B cell (primary cell): Measurements from ENCODE around the gene ZMYM5. TPM values are rescaled to one million over a fixed set of nuclear protein-coding genes. Genes with fewer than 3 reads are reported as not detected.

Source experiments
- ATAC-seq: fragments of 200-7000 bp; cut with Tn5 transposase; one replicate; pipeline ENCODE4 v1.10.0; 2021; ENCODE audit warnings: low read depth, mild to moderate bottlenecking, moderate number of reproducible peaks, moderate library complexity
- CTCF ChIA-PET: fragments of 350-600 bp; sonication (Branson Sonifier 250); formaldehyde crosslinking; loops from one replicate; lab custom pipeline; 2021; ENCODE audit warnings: antibody characterized with exemption, inconsistent platforms; lab: Charles Lee
- POLR2A ChIA-PET: fragments of 350-600 bp; sonication (Branson Sonifier 250); formaldehyde crosslinking; loops from one replicate; lab custom pipeline; 2021; ENCODE audit warnings: antibody characterized with exemption; lab: Charles Lee
- DNase-seq: peaks from one replicate; pipeline ENCODE4 v3.0.0; 2013
- H2AFZ ChIP-seq: 2 replicates; pipeline ENCODE4 v1.6.1; 2012; ENCODE audit warnings: mild to moderate bottlenecking, low read depth, low read length; ENCODE audit not compliant: insufficient read depth, poor library complexity, severe bottlenecking
- H3K27ac ChIP-seq, 2 donors: 1 replicate in 1 of 2; 2 replicates in 1 of 2; pipeline ENCODE4 v1.5.1; 2012 to 2013; ENCODE audit warnings: low read length in 2 of 2, mild to moderate bottlenecking in 2 of 2, moderate library complexity in 1 of 2
- H3K27me3 ChIP-seq, 4 experiments: fragments of 200-600 bp in 1 of 4; sonication (generic) in 1 of 4; replicated peaks in 1 of 4; 1 replicate in 2 of 4; 2 replicates in 2 of 4; pipeline versions ENCODE4 v1.6.1 to v1.7.0; 2013 to 2016; ENCODE audit warnings: low read length in 3 of 4, mild to moderate bottlenecking in 2 of 4, mixed read lengths in 1 of 4, moderate library complexity in 1 of 4; ENCODE audit not compliant: insufficient read depth in 4 of 4, control insufficient read depth in 3 of 4; ENCODE audit errors: control extremely low read depth in 1 of 4
- H3K36me3 ChIP-seq, 2 experiments: replicated peaks in 1 of 2; 1 replicate in 1 of 2; 2 replicates in 1 of 2; pipeline versions ENCODE4 v1.6.1 to v1.7.1; 2013; ENCODE audit warnings: low read length in 1 of 2; ENCODE audit not compliant: insufficient read depth in 2 of 2, control insufficient read depth in 1 of 2; ENCODE audit errors: control extremely low read depth in 1 of 2, extremely low read depth in 1 of 2
- H3K4me1 ChIP-seq, 2 donors: fragments of 200-600 bp in 1 of 2; sonication (generic) in 1 of 2; 1 replicate in 1 of 2; 2 replicates in 1 of 2; pipeline versions ENCODE4 v1.5.1 to v1.6.1; 2013 to 2017; ENCODE audit warnings: low read length in 2 of 2; ENCODE audit not compliant: control insufficient read depth in 2 of 2, insufficient read depth in 2 of 2
- H3K4me2 ChIP-seq: replicated peaks from 2 replicates; pipeline ENCODE3; 2012; ENCODE audit warnings: mild to moderate bottlenecking, low read depth, low read length; ENCODE audit not compliant: poor library complexity, severe bottlenecking
- H3K4me3 ChIP-seq, 5 experiments: fragments of 200-600 bp in 1 of 5; sonication (generic) in 1 of 5; 1 replicate in 3 of 5; 2 replicates in 2 of 5; pipeline versions ENCODE4 v1.5.1 to v1.7.0; 2011 to 2016; ENCODE audit warnings: low read length in 4 of 5, mild to moderate bottlenecking in 4 of 5, low read depth in 2 of 5, control low read depth in 1 of 5, moderate library complexity in 1 of 5; ENCODE audit not compliant: insufficient read depth in 1 of 5; ENCODE audit errors: control extremely low read depth in 1 of 5, extremely low read depth in 1 of 5
- H3K79me2 ChIP-seq: fragments of 200-600 bp; sonication (generic); one replicate; pipeline ENCODE4 v1.6.0; 2016; ENCODE audit warnings: low read length; ENCODE audit not compliant: control insufficient read depth, insufficient read depth
- H3K9ac ChIP-seq: fragments of 200-600 bp; sonication (generic); 2 replicates; pipeline ENCODE4 v1.6.1; 2017; ENCODE audit warnings: mild to moderate bottlenecking, low read length, moderate library complexity
- H3K9me3 ChIP-seq, 3 donors: one replicate each; pipeline versions ENCODE4 v1.6.1 to v1.7.1; 2013; ENCODE audit warnings: low read length in 2 of 3; ENCODE audit not compliant: control insufficient read depth in 2 of 3, insufficient read depth in 1 of 3; ENCODE audit errors: control extremely low read depth in 1 of 3
- H4K20me1 ChIP-seq: 2 replicates; pipeline ENCODE4 v1.6.0; 2012; ENCODE audit warnings: mild to moderate bottlenecking, low read length; ENCODE audit not compliant: insufficient read depth, control insufficient read depth, poor library complexity, severe bottlenecking
- H3K27ac Mint-ChIP-seq: one replicate; pipeline ENCODE4 v1.8.0; 2021; ENCODE audit warnings: mixed read lengths
- H3K27me3 Mint-ChIP-seq: one replicate; pipeline ENCODE4 v1.8.0; 2021; ENCODE audit warnings: mixed read lengths
- H3K4me1 Mint-ChIP-seq: one replicate; pipeline ENCODE4 v1.8.0; 2021; ENCODE audit warnings: mixed read lengths
- H3K4me3 Mint-ChIP-seq: one replicate; pipeline ENCODE4 v1.8.0; 2021; ENCODE audit warnings: mixed read lengths
- H3K9me3 Mint-ChIP-seq: one replicate; pipeline ENCODE4 v1.8.0; 2022; ENCODE audit warnings: mixed read lengths; ENCODE audit not compliant: insufficient read depth
- CTCF ChIP-seq: fragments of 200-600 bp; IDR thresholded peaks from one replicate; pipeline ENCODE4 v1.8.0; 2022; ENCODE audit warnings: antibody characterized with exemption, mild to moderate bottlenecking
- EZH2 ChIP-seq: IDR thresholded peaks from 2 replicates; pipeline ENCODE4 v1.6.1; 2012; ENCODE audit warnings: borderline replicate concordance, low read depth, mild to moderate bottlenecking, moderate library complexity, low read length; ENCODE audit not compliant: insufficient read depth, poor library complexity, severe bottlenecking
- WGBS: methylation state at CpG from one replicate; pipeline ENCODE4 v1.1.5; 2013; ENCODE audit warnings: missing lambda C conversion rate; ENCODE audit not compliant: insufficient coverage; 5-methylcytosine and 5-hydroxymethylcytosine counted together
- intact Hi-C: fragments of 100-400 bp; cut with micrococcal nuclease; formaldehyde crosslinking; loops from one replicate; pipeline ENCODE4 v1.10.0; 2022
- polyA plus RNA-seq: library from polyadenylated mRNA; depleted of rRNA; stranded (reverse); fragments of >200 nt; gene quantifications from 2 replicates; pipeline ENCODE4 v1.2.3, GENCODE V29; 2012
- total RNA-seq, 2 donors: library from RNA; stranded (reverse); fragments of 120-200 nt in 1 of 2; gene quantifications; 1 replicate in 1 of 2; 2 replicates in 1 of 2; pipeline versions ENCODE4 v1.2.3 to v1.2.4, GENCODE V29; 2013 to 2022

Gene ZMYM5
- total and polyA plus RNA-seq, 2 donors (not counting 1 experiment from before 2014, with no cell fraction given) = 14.3 to 23.0 TPM

GRCh38 chr13:19838865-19839275 lies 24.6 kb downstream of the ZMYM5 start:
- Histone ChIP-seq H3K4me3 (no peak overlapping the region), H3K27ac (no peak overlapping the region), H3K4me2 (no peak overlapping the region), H3K27me3 (no peaks in the 10 kb centered on the region), H4K20me1 (no peaks in the 10 kb centered on the region), H3K9me3 (no peaks in the 10 kb centered on the region), H3K9ac (no peak overlapping the region), H2AFZ (no peak overlapping the region), H3K79me2 (peaks cover 15% of the 10 kb centered on the region), H3K4me1 (no peaks in the 10 kb centered on the region), H3K36me3 (peaks cover 9 to 30% of the 10 kb centered on the region in 2 experiments)
- no peak for DNase-seq
- Mint-ChIP-seq H3K9me3 (no peaks in the 10 kb centered on the region), H3K4me1 (no peaks in the 10 kb centered on the region), H3K4me3 (no peak overlapping the region), H3K27ac (no peak overlapping the region), H3K27me3 (no peaks in the 10 kb centered on the region)
- TF ChIP-seq CTCF (no peak), EZH2 (no peak)
- CTCF ChIA-PET = no interaction called here
- intact Hi-C loops = no loop called here
- POLR2A ChIA-PET = no interaction called here
- no peak for ATAC-seq
- WGBS = no CpG with 5 or more reads among the region's 4 CpGs

- Histone ChIP-seq H3K4me1 (no peaks in the 10 kb centered on the region), H2AFZ (no peak overlapping the region), H3K36me3 (peaks cover 9 to 39% of the 10 kb centered on the region in 2 experiments), H3K9ac (no peak overlapping the region), H3K79me2 (peaks cover 5% of the 10 kb centered on the region), H3K27ac (no peak overlapping the region), H3K4me2 (no peak overlapping the region), H3K4me3 (no peak overlapping the region), H3K9me3 (no peaks in the 10 kb centered on the region), H4K20me1 (no peaks in the 10 kb centered on the region), H3K27me3 (no peaks in the 10 kb centered on the region)
- no peak overlapping the region for H3K27ac Mint-ChIP-seq
- intact Hi-C loops = no loop called here
- POLR2A ChIA-PET = no interaction called here
- DNase-seq = no peak
- no peak overlapping the region for H3K4me3 Mint-ChIP-seq
- CTCF ChIA-PET = interaction anchor here (1.1 kb wide), 1 partner anchor 19 kb away, joined by 3 read pairs; no protein-coding TSS in a partner anchor
- H3K27me3 Mint-ChIP-seq = no peaks in the 10 kb centered on the region
- H3K9me3 Mint-ChIP-seq = no peaks in the 10 kb centered on the region
- no peak for TF ChIP-seq CTCF
- WGBS = no CpG with 5 or more reads among the region's 1 CpG
- no peak for ATAC-seq
- no peaks in the 10 kb centered on the region for H3K4me1 Mint-ChIP-seq
Observed at GRCh38 chr13:19836472-19836871, 27.0 kb downstream of the ZMYM5 start.
